GM21786 (cell line): Measurements from ENCODE around the gene SLC29A3.

Source experiments
- ATAC-seq: cut with Tn5 transposase; IDR thresholded peaks from one replicate; pipeline ENCODE4 v1.9.1; 2021; ENCODE audit not compliant: unreplicated experiment

Gene SLC29A3

GRCh38 chr10:71299071-71299785 is 19.8 kb upstream of the SLC29A3 start:
- ATAC-seq, result no peak

GRCh38 chr10:71300555-71301370 is 18.3 kb upstream of the SLC29A3 start:
- ATAC-seq, result no peak

- no peak for ATAC-seq
Measured at GRCh38 chr10:71301371-71301916, 17.6 kb upstream of the SLC29A3 start.

- no peak for ATAC-seq
Measured at GRCh38 chr10:71302451-71302850, 16.6 kb upstream of the SLC29A3 start.

- ATAC-seq, result no peak
Measured at GRCh38 chr10:71302874-71303568, 16.0 kb upstream of the SLC29A3 start.

GRCh38 chr10:71303569-71303907 is 15.5 kb upstream of the SLC29A3 start:
- ATAC-seq, result no peak

GRCh38 chr10:71304914-71305313 is 14.1 kb upstream of the SLC29A3 start:
- ATAC-seq, result no peak

- no peak for ATAC-seq
Measured at GRCh38 chr10:71306979-71307378, 12.1 kb upstream of the SLC29A3 start.

- no peak for ATAC-seq
Measured at GRCh38 chr10:71307469-71308085, 11.5 kb upstream of the SLC29A3 start.

- no peak for ATAC-seq
Measured at GRCh38 chr10:71308244-71308643, 10.8 kb upstream of the SLC29A3 start.

- ATAC-seq, result no peak
Measured at GRCh38 chr10:71308985-71309384, 10.1 kb upstream of the SLC29A3 start.

GRCh38 chr10:71309919-71310318 is 9.1 kb upstream of the SLC29A3 start:
- ATAC-seq, result no peak

GRCh38 chr10:71312220-71312619 is 6.8 kb upstream of the SLC29A3 start:
- ATAC-seq, result no peak

GRCh38 chr10:71312811-71313789 is 6.0 kb upstream of the SLC29A3 start:
- ATAC-seq, result no peak

- ATAC-seq, result no peak
Measured at GRCh38 chr10:71314028-71314693, 4.9 kb upstream of the SLC29A3 start.

GRCh38 chr10:71314694-71315225 is 4.3 kb upstream of the SLC29A3 start:
- ATAC-seq, result no peak

GRCh38 chr10:71316056-71316785 is 2.8 kb upstream of the SLC29A3 start:
- no peak for ATAC-seq

- ATAC-seq, result no peak
Measured at GRCh38 chr10:71316786-71317160, 2.3 kb upstream of the SLC29A3 start.

- no peak for ATAC-seq
Measured at GRCh38 chr10:71317739-71318138, 1.3 kb upstream of the SLC29A3 start.
